K562 (cell line): Measurements from ENCODE around the gene COX6B1.

ENCODE experiments used
- ATF1 ChIP-seq, 2 experiments: fragments of 450-650 bp in 1 of 2; IDR thresholded peaks; 2 replicates each; pipeline ENCODE4 v1.6.1; 2016; ENCODE audit warnings: missing compliant biosample characterization in 1 of 2, missing genetic modification characterization in 1 of 2
- MXI1 ChIP-seq: IDR thresholded peaks from 2 replicates; pipeline ENCODE4 v1.6.1; 2011; ENCODE audit warnings: low read depth, mild to moderate bottlenecking, improper control_type of control experiment, low read length
- POLR2AphosphoS2 ChIP-seq: IDR thresholded peaks from 2 replicates; pipeline ENCODE4 v1.6.1; 2012; ENCODE audit warnings: low read length, improper control_type of control experiment
- POLR2G ChIP-seq: fragments of 200-400 bp; formaldehyde crosslinking; IDR thresholded peaks from 2 replicates; pipeline ENCODE4 v1.6.1; 2017; ENCODE audit warnings: low read depth, mild to moderate bottlenecking, antibody characterized with exemption, low read length, moderate library complexity
- SETDB1 ChIP-seq: IDR thresholded peaks from one replicate; pipeline ENCODE4 v1.6.1; 2012; ENCODE audit warnings: low read length, control low read depth, inconsistent platforms
- TAF1 ChIP-seq: IDR thresholded peaks from 2 replicates; pipeline ENCODE4 v1.6.1; 2011; ENCODE audit warnings: mild to moderate bottlenecking, low read length, moderate library complexity; ENCODE audit not compliant: insufficient read depth, control insufficient read depth, severe bottlenecking; ENCODE audit errors: extremely low read depth
- ZNF239 ChIP-seq: fragments of 250-450 bp; sonication (Bioruptor Pico); IDR thresholded peaks from 2 replicates; pipeline ENCODE4 v1.4.0; 2020; ENCODE audit warnings: mild to moderate bottlenecking
- ZNF830 ChIP-seq: fragments of 250-450 bp; sonication (Bioruptor Pico); IDR thresholded peaks from 2 replicates; pipeline ENCODE4 v1.5.0; 2021; ENCODE audit warnings: mild to moderate bottlenecking
- TF ChIP-seq, protein P1 (sequence below): sonication (generic); formaldehyde crosslinking; IDR thresholded peaks from 2 replicates; pipeline ENCODE4 v1.8.1; 2023; ENCODE audit warnings: mild to moderate bottlenecking, missing genetic modification reagents
- TF ChIP-seq, protein P2 (sequence below), 2 experiments: fragments of 450-650 bp; formaldehyde crosslinking in 1 of 2; IDR thresholded peaks; 2 replicates each; pipeline versions ENCODE4 v1.4.0 to v1.6.1; 2014 to 2020; ENCODE audit warnings: mild to moderate bottlenecking in 2 of 2, borderline replicate concordance in 1 of 2, low read depth in 1 of 2
- TF ChIP-seq, protein P3 (sequence below): sonication (generic); formaldehyde crosslinking; IDR thresholded peaks from 2 replicates; pipeline ENCODE4 v1.8.0; 2022; ENCODE audit warnings: mild to moderate bottlenecking, low read depth, missing genetic modification reagents
- TF ChIP-seq, protein P4 (sequence below), 3 experiments: IDR thresholded peaks in 2 of 3; conservative IDR thresholded peaks in 1 of 3; 2 replicates each; pipeline ENCODE4 v1.5.1; 2011 to 2012; ENCODE audit warnings: low read length in 3 of 3, mild to moderate bottlenecking in 3 of 3, control low read depth in 2 of 3, improper control_type of control experiment in 1 of 3, inconsistent platforms in 1 of 3, low read depth in 1 of 3, mixed read lengths in 1 of 3, moderate library complexity in 1 of 3; ENCODE audit not compliant: insufficient read depth in 2 of 3
- TF ChIP-seq, protein P5 (sequence below): fragments of 450-650 bp; IDR thresholded peaks from 2 replicates; pipeline ENCODE4 v1.6.1; 2016; ENCODE audit warnings: mild to moderate bottlenecking

DNA sequence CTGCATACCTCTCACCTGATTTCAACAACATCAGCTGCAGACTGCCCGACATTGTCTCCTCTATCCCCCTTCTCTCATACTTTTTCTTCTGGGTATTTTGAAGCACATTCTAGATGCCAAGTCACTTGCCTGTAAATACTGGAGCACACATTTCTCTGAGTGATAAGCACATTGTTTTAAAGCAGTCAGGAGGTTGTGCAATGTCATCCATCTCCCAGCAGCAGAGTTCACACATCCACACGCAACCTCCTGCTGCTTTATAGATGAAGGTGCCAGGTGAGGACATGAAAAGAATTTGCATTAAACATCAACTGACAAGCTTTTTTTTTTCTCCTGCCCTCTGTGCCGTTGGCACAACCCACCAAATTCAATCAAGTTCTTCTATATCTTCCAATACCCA lies 23.7 kb downstream of the COX6B1 start:
- TF ChIP-seq, protein P1, sequence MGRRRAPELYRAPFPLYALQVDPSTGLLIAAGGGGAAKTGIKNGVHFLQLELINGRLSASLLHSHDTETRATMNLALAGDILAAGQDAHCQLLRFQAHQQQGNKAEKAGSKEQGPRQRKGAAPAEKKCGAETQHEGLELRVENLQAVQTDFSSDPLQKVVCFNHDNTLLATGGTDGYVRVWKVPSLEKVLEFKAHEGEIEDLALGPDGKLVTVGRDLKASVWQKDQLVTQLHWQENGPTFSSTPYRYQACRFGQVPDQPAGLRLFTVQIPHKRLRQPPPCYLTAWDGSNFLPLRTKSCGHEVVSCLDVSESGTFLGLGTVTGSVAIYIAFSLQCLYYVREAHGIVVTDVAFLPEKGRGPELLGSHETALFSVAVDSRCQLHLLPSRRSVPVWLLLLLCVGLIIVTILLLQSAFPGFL (CRISPR knock-in tag), result no peak
- TF ChIP-seq MXI1 (no peak), TAF1 (peak; percentile 20), POLR2AphosphoS2 (no peak), POLR2G (no peak), ATF1 (CRISPR knock-in tag; IDR thresholded peaks at IDR 0.05) (no peak), ATF1 (tag; IDR thresholded peaks at IDR 0.05) (0 out of 2 replicates have a peak, but pooled peaks have one; percentile 42), SETDB1 (no peak), ZNF239 (CRISPR knock-in tag) (no peak), ZNF830 (CRISPR knock-in tag) (no peak)
- TF ChIP-seq, protein P2, sequence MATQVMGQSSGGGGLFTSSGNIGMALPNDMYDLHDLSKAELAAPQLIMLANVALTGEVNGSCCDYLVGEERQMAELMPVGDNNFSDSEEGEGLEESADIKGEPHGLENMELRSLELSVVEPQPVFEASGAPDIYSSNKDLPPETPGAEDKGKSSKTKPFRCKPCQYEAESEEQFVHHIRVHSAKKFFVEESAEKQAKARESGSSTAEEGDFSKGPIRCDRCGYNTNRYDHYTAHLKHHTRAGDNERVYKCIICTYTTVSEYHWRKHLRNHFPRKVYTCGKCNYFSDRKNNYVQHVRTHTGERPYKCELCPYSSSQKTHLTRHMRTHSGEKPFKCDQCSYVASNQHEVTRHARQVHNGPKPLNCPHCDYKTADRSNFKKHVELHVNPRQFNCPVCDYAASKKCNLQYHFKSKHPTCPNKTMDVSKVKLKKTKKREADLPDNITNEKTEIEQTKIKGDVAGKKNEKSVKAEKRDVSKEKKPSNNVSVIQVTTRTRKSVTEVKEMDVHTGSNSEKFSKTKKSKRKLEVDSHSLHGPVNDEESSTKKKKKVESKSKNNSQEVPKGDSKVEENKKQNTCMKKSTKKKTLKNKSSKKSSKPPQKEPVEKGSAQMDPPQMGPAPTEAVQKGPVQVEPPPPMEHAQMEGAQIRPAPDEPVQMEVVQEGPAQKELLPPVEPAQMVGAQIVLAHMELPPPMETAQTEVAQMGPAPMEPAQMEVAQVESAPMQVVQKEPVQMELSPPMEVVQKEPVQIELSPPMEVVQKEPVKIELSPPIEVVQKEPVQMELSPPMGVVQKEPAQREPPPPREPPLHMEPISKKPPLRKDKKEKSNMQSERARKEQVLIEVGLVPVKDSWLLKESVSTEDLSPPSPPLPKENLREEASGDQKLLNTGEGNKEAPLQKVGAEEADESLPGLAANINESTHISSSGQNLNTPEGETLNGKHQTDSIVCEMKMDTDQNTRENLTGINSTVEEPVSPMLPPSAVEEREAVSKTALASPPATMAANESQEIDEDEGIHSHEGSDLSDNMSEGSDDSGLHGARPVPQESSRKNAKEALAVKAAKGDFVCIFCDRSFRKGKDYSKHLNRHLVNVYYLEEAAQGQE (IDR thresholded peaks at IDR 0.05; ENCODE audit: borderline replicate concordance), result no peak
- TF ChIP-seq, protein P2 (CRISPR knock-in tag; IDR thresholded peaks at IDR 0.05; ENCODE audit: low read depth), result no peak
- TF ChIP-seq, protein P3, sequence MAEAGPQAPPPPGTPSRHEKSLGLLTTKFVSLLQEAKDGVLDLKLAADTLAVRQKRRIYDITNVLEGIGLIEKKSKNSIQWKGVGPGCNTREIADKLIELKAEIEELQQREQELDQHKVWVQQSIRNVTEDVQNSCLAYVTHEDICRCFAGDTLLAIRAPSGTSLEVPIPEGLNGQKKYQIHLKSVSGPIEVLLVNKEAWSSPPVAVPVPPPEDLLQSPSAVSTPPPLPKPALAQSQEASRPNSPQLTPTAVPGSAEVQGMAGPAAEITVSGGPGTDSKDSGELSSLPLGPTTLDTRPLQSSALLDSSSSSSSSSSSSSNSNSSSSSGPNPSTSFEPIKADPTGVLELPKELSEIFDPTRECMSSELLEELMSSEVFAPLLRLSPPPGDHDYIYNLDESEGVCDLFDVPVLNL (CRISPR knock-in tag), result no peak
- TF ChIP-seq, protein P4, sequence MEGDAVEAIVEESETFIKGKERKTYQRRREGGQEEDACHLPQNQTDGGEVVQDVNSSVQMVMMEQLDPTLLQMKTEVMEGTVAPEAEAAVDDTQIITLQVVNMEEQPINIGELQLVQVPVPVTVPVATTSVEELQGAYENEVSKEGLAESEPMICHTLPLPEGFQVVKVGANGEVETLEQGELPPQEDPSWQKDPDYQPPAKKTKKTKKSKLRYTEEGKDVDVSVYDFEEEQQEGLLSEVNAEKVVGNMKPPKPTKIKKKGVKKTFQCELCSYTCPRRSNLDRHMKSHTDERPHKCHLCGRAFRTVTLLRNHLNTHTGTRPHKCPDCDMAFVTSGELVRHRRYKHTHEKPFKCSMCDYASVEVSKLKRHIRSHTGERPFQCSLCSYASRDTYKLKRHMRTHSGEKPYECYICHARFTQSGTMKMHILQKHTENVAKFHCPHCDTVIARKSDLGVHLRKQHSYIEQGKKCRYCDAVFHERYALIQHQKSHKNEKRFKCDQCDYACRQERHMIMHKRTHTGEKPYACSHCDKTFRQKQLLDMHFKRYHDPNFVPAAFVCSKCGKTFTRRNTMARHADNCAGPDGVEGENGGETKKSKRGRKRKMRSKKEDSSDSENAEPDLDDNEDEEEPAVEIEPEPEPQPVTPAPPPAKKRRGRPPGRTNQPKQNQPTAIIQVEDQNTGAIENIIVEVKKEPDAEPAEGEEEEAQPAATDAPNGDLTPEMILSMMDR (IDR thresholded peaks at IDR 0.05 in 2 of 3, conservative IDR thresholded peaks at IDR 0.05 in 1 of 3; ENCODE audit: insufficient read depth in 2 of 3, low read depth in 1 of 3, low read length in 3 of 3), result no peak
- TF ChIP-seq, protein P5, sequence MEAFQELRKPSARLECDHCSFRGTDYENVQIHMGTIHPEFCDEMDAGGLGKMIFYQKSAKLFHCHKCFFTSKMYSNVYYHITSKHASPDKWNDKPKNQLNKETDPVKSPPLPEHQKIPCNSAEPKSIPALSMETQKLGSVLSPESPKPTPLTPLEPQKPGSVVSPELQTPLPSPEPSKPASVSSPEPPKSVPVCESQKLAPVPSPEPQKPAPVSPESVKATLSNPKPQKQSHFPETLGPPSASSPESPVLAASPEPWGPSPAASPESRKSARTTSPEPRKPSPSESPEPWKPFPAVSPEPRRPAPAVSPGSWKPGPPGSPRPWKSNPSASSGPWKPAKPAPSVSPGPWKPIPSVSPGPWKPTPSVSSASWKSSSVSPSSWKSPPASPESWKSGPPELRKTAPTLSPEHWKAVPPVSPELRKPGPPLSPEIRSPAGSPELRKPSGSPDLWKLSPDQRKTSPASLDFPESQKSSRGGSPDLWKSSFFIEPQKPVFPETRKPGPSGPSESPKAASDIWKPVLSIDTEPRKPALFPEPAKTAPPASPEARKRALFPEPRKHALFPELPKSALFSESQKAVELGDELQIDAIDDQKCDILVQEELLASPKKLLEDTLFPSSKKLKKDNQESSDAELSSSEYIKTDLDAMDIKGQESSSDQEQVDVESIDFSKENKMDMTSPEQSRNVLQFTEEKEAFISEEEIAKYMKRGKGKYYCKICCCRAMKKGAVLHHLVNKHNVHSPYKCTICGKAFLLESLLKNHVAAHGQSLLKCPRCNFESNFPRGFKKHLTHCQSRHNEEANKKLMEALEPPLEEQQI, result no peak
